CD4-positive, alpha-beta T cell treated with Interferon alpha-2 for 1 hour (primary cell): ENCODE data around the gene F12.

Experiments
- DNase-seq, 2 donors: peaks; one replicate each; pipeline ENCODE4 v3.0.0-alpha.2; 2020 to 2022

F12 gene

DNA sequence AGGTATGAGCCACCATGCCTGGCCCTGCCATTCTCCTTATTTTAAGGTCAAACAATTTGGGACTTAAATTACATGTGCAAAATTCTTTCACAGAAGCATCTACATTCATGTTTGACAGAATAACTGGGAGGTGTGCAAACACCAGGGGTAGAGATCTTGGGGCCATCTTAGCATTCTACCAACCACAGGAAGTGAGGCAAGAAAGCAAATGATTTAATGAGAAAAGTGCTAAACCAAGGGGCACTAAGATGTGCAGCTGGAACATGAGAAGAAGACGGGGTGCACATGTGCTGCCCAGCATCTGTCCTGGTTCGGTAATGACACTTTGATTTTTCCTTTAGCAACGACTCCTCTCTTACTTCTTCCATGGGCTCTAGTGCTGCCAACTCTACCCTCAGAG, 1.2 kb upstream of the F12 start:
- DNase-seq, result no peak

- DNase-seq, result peak; percentile 22 to 65
Measured at GRCh38 chr5:177405805-177406204, 3.6 kb downstream of the F12 start.

DNA sequence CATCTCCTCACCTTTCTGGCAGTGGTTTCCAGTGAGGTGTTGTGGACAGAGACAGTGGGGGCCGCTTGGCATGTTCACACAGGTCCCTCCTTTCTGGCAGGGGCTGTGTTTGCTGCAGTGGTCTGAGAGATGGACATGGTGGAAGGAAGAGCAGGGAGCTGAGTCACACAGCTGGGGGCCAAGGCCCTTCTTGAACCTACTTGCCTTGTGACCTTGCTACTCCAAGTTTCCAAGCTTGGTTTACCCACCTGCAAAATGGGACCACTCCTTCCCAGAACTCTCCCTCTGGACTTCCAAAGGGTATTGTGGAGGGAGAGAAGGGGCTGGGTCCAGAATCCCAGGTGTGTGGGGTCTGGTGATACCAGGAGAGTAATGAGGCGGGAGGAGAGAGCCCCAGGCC, 4.1 kb downstream of the F12 start:
- DNase-seq, result no peak

DNA sequence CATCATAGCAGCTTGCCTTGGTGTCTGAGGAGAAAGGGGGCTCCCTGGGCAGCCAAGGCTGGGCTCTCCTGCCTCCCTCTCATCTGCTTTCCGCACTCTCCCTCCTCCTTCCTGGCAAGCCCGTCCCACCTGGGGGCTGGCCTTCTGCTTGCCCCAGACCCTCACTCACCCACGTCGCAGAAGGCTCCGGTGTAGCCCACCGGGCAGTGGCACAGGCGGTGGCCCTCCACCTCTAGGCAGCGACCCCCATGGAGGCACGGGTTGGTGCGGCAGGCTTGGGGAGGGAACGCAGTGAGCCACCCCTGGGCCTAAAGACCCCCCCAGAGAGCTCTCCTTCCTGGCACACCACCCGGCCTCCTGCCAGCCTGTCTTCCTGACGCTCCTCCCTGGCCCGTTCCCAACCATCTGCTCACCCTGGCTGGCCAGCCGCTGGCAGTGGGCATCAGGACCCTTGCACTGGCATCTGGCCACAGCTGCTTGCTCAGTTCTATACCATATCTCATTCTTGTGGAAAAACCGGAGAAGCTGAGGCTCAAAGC, 4.7 kb downstream of the F12 start:
- no peak for DNase-seq

GRCh38 chr5:177403792-177404640, 5.3 kb downstream of the F12 start:
- DNase-seq, result peak; percentile 88 to 91

DNA sequence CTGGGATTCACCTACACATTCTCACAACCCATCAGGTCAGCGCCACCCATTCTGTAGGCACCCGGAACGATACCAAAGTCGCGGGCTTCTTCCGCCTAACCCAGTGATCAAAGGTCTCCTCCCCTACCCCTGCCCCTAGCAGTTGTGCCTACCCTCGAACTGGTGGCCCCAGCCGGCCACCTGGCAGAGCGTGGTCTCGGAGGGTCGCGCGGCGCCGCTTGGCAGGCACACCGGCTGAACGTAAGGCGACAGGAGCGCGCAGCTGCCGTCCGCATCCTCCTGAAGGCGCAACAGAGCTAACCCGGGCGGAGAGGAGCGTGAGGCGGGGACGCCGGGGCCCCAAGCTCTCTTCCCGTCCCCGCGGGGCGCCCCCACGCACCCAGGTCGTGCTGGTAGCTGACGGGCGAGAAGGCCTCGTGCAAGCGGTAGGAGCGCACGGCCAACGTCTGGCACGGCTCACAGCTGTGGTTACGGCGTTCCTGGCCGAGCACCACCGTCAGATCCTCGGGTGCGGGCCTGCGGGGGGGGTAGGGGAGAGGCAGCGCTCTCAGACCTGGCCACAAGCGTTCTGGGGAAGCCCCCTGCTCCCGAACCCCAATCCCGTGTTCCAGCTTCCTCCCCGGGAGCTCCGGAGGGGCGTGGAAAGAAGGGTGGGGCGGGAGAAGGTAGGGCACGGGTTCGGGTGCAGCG, 6.1 kb downstream of the F12 start:
- DNase-seq, result peak; percentile 44 to 69

GRCh38 chr5:177402271-177403043, 6.9 kb downstream of the F12 start:
- peak; percentile 67 to 78 for DNase-seq

DNA sequence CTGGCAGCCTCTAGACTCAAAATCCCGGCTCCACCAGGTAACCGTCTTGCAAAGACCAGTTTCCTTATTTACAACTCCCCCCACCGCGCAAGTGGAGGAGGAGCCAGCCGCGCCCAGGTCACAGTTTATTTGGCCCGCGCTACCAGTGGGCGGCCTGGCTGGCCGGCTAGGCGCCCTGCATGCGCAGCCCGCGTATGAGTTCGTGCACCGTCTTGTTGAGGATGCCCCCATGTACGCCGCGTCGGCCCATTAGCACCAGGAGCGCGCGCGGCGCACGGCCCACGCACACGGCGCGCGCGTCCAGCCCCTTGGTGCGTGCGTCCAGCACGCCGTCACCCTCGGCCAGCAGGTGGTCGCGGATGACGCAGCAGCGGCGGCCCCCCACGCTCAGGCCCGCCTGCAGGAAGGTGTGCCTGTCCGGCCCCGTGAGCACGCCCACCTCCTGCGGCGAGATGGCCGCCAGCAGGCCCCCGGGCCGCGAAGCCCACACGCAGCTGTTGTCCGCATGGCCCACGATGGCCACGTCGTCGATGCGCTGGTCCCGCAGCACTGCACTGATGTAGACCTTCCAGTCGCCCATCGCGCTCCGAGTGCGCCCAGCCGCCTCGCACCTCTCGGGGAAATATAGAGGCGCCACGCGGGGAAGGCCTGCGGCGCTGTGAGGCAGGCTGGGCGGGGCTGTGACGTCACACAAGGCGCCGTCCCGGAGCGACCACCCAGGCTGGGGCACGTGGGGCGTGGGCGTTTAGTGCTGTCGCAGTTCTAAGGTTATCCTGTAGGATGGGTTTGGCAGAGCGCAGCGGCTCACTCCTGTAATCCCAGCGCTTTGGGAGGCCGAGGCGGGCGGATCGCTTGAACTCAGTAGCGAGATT, 9.1 kb downstream of the F12 start, which contains the start of gene PFN3:
PFN3 (minus strand) TSS at position 665 of the 872 bp plus-strand sequence; CDS start at position 580, 85 bp downstream.
- no peak for DNase-seq

- no peak for DNase-seq
Measured at GRCh38 chr5:177397875-177398390, 11.4 kb downstream of the F12 start.

GRCh38 chr5:177396807-177397206, 12.6 kb downstream of the F12 start:
- no peak for DNase-seq

DNA sequence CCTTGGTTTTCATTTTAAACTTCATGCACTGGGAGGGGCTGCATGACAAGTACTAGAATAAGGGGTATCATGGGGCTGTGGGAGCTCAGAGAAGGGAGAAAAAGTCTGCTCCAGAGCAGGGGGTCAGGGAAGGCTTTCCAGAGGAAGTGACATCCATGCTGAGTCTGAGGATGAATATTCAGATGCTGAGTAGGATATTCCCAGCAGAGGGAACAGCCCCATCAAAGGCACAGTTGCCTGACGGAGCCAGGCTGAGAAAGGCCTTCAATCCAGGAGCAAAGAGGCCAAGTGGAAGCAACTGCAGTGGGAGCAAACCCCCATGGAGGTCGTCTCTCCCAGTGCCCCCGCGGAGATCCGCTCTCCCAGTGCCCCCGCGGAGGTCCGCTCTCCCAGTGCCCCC, 13.3 kb downstream of the F12 start:
- DNase-seq, result no peak

DNA sequence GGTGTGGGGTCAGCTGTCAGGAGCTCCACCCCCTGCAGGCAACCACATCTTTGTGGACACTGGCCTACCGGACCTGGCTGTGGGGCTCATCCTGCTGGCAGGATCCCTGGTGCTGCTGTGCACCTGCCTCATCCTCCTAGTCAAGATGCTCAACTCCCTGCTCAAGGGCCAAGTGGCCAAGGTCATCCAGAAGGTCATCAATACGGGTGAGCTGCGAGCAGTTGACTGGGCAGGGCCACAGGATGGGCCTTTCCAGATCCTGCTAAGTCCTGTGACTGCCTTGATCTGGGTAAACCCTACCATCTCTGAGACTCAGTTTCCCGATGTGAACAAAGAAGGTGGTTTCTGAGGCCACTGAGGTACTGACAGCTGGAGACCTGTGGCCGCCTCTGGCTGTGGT, 15.4 kb downstream of the F12 start:
- DNase-seq, result no peak

DNA sequence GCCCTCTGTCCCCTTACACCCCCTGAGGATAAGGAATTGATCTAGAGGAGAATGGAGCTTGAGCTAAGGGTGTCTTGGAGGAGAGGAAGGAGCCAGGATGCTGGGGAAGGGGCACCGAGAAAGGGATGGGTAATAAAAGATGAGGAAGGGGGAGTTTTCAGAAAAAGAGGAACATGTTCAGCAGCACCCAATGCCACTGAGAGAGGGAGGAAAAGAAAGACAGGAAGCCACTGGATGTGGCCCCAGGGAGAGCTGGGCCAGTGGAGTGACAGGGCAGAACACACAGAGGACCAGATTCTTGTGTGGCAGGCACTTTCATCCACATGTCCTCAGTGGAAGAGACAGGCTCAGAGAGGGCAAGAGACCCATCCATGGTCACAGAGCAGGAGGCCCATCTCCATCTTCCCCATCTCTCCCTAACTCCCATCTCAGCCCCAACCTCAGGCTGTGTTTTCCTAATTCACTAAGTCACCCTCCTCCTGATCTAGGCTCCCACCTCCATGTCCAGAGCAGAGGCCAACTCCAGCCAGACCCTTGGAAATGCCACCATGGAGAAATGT, 16.1 kb downstream of the F12 start:
- no peak for DNase-seq

GRCh38 chr5:177392765-177393164, 16.6 kb downstream of the F12 start:
- no peak for DNase-seq

- DNase-seq, result peak; percentile 87 to 91
Measured at GRCh38 chr5:177390363-177391300, 18.7 kb downstream of the F12 start.

DNA sequence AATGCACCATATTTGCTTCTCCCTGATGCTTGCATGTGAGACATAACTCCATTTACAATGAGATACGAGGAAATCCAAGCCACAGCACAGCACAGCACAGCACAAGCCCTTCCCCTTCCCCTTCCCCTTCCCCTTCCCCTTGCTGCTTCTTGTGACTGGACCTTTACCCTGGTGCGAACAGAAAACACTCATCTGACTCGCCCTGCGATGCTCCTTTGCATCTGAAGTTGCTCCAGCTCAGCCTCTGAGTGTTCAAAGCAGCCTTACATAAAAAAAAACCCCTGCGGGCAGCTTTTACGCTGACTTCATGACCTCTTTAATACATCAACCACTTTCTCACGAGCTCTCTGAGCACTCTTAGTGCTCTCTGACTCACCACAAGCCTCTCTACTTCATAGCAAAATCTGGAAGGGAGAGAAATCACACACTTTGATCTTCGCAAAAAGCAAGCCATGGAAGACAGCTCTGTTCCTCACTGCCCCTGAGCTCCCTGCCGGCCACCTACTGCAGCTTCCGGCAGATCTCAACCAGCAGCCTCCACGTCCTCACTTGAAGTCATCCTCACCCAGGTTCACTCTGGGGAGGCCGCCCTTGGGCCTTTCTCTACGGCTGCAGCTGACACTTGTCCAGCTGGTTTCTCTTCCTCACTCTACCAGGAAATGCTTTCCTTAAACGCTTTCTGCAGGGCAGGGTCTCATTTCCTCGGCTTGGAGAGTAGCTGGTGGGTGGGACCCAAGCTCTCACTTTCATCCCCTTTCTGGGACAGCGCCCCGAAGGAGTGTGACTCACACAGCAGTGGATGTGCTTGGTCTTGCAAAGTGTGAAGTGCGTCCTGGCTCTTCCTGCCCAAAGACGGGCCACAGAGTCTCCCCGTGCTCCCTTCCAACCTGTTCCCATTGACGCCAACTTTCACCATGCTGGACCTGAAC, 19.9 kb downstream of the F12 start:
- peak; percentile 42 to 73 for DNase-seq

DNA sequence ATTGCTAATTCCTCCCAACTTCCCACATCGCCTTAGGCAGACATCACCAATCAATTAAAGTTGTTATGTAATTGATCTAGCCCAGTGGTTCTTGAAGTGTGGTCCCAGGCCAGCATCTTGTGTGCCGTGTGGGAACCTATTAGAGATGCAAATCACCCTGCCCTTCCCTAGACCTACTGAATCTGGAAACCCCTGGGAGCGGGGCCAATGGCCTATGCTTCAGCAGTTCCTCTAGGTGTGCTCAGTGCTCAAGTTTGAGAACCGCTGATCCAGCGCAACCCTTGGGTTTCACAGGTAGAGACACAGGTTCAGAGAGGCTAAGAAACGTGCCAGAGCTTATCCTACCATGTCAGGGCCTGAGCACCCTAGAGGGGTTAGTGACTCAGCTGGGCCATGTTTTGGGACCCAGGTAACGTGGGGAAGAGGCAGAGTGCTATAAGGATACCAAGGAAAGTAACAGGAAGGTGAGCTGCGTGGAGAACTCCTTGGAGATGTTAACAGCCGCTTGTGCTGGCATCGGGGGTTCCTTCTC, 20.8 kb downstream of the F12 start:
- DNase-seq, result no peak

DNA sequence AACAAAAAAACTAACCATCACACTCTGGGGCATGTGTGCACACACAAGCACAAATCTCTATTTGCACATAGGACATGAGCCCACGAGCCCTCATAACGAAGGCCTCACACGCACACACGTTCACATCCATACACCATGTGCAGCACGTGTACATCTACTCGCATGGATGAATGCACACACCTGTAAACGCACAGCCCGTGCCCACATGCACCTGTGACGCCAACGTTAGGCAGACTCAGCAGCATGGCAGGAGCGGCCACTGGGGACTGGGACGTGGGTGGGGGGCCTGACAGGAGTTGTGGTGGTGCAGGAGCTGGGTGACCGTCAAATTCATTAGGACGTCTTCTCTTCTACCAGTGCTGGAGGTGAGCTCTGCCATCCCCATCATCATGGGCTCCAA, 22.0 kb downstream of the F12 start:
- DNase-seq, result no peak

- no peak for DNase-seq
Measured at GRCh38 chr5:177386542-177386941, 22.8 kb downstream of the F12 start.
